Measurements from ENCODE around the gene LLGL1.

Gene LLGL1

DNA sequence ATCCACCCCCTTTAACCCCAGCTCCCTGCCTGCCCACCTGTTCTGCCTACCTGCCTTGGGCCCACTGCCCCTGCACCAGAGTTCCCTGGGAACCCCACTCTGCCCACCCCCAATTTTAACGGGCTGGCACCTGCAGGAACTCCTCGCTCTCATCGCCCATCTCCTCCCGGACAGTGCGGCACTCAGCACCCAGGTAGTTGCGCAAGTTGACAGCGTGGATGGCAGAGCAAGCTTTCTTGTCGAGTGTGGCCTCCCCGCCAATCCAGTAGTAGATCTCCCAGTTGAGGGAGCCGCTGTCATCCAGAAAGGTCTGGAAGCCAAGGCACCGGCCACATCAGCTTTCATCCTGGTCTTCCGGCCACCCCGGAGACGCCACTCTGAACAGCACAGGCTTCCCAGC lies 25.3 kb downstream of the LLGL1 start:
- Histone ChIP-seq H3K79me2 (ENCODE audit: insufficient read depth, low read length) (no peaks in the 10 kb centered on the region), H3K27ac (ENCODE audit: low read depth, low read length, poor library complexity, severe bottlenecking) (no peak overlapping the region), H3K9me3 (ENCODE audit: low read length) (no peaks in the 10 kb centered on the region), H3K27me3 (ENCODE audit: insufficient read depth, low read length) (no peaks in the 10 kb centered on the region), H4K20me1 (ENCODE audit: insufficient read depth, low read length) (no peaks in the 10 kb centered on the region), H3K36me3 (ENCODE audit: insufficient read depth, low read length) (peaks cover 79% of the 10 kb centered on the region), H3K4me2 (ENCODE audit: low read length) (no peak overlapping the region), H3K4me3 (ENCODE audit: low read depth, low read length, poor library complexity, severe bottlenecking) (no peak overlapping the region), H3K9me2 (ENCODE audit: low read depth, low read length) (no peaks in the 10 kb centered on the region), H3F3A (ENCODE audit: insufficient read depth, low read length) (no peaks in the 10 kb centered on the region), H2AFZ (ENCODE audit: low read length) (no peak overlapping the region), H3K4me1 (ENCODE audit: insufficient read depth, low read length, severe bottlenecking) (no peaks in the 10 kb centered on the region), H3K9ac (ENCODE audit: low read length) (no peak overlapping the region)
- TF ChIP-seq, protein P1, sequence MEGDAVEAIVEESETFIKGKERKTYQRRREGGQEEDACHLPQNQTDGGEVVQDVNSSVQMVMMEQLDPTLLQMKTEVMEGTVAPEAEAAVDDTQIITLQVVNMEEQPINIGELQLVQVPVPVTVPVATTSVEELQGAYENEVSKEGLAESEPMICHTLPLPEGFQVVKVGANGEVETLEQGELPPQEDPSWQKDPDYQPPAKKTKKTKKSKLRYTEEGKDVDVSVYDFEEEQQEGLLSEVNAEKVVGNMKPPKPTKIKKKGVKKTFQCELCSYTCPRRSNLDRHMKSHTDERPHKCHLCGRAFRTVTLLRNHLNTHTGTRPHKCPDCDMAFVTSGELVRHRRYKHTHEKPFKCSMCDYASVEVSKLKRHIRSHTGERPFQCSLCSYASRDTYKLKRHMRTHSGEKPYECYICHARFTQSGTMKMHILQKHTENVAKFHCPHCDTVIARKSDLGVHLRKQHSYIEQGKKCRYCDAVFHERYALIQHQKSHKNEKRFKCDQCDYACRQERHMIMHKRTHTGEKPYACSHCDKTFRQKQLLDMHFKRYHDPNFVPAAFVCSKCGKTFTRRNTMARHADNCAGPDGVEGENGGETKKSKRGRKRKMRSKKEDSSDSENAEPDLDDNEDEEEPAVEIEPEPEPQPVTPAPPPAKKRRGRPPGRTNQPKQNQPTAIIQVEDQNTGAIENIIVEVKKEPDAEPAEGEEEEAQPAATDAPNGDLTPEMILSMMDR (IDR thresholded peaks at IDR 0.05; ENCODE audit: low read length): no peak
- no peak for TF ChIP-seq EZH2 (IDR thresholded peaks at IDR 0.05; ENCODE audit: borderline replicate concordance, low read length)

DNA sequence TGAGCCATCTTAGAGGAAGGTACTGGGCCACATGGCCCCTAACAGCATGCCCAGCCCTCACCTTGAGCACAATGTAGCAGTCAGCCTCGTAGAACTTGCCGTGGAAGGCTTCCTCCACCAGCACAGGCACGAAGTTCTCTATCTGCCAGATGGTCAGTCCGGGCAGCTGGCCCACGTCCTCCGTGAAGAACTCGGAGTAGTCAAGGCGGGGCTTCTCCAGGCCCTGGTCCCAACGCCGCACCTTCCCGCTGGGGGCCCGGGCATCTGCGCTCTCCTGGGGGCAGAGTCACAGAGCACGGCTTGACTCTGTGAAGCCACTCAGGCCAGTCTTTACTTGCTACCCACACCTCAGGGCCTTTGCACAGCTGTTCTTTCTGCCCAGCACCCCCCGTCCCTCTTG lies 25.8 kb downstream of the LLGL1 start:
- H3K4me1 ChIP-seq (ENCODE audit: insufficient read depth, low read length, severe bottlenecking): no peaks in the 10 kb centered on the region
- H3K36me3 ChIP-seq (ENCODE audit: insufficient read depth, low read length): peaks cover 74% of the 10 kb centered on the region

DNA sequence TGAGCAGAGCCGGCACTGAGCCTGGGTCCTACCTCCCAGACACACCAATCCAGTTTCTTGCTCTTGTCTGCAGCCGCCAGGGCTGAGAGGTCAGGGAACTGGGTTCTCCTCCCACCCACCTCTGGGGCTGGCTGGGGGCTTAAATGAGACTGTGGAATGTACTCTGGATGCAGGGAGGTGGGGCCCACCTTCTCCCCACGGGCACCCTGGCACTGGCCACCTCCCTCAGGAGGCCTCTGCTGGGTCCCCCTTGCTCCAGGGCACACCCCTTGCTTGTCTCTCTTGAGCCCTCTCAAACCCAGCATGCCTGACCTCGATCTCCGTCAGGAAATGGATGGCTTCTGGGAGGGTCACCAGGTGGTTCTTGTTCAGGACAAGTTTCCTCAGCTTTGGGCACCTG lies 26.7 kb downstream of the LLGL1 start:
- H3K9me2 ChIP-seq (ENCODE audit: low read depth, low read length): no peaks in the 10 kb centered on the region
- H3K4me2 ChIP-seq (ENCODE audit: low read length): no peak overlapping the region
- peaks cover 67% of the 10 kb centered on the region; the same call in 1 of the 2 replicates for H3K36me3 ChIP-seq (ENCODE audit: insufficient read depth, low read length)
- TF ChIP-seq, protein P1 (IDR thresholded peaks at IDR 0.05; ENCODE audit: low read length): no peak
- TF ChIP-seq EZH2 (IDR thresholded peaks at IDR 0.05; ENCODE audit: borderline replicate concordance, low read length): no peak
- H3K27ac ChIP-seq (ENCODE audit: low read depth, low read length, poor library complexity, severe bottlenecking): no peak overlapping the region
- H3K4me3 ChIP-seq (ENCODE audit: low read depth, low read length, poor library complexity, severe bottlenecking): no peak overlapping the region
- H3F3A ChIP-seq (ENCODE audit: insufficient read depth, low read length): no peaks in the 10 kb centered on the region
- no peaks in the 10 kb centered on the region for H4K20me1 ChIP-seq (ENCODE audit: insufficient read depth, low read length)
- peaks cover 4% of the 10 kb centered on the region for H3K4me1 ChIP-seq (ENCODE audit: insufficient read depth, low read length, severe bottlenecking)
- no peak overlapping the region for H2AFZ ChIP-seq (ENCODE audit: low read length)
- no peaks in the 10 kb centered on the region for H3K9me3 ChIP-seq (ENCODE audit: low read length)
- no peaks in the 10 kb centered on the region for H3K27me3 ChIP-seq (ENCODE audit: insufficient read depth, low read length)
- no peaks in the 10 kb centered on the region for H3K79me2 ChIP-seq (ENCODE audit: insufficient read depth, low read length)
- no peak overlapping the region for H3K9ac ChIP-seq (ENCODE audit: low read length)

More for the DNA sequence above, 25.8 kb downstream of the LLGL1 start:
- Histone ChIP-seq H4K20me1 (ENCODE audit: insufficient read depth, low read length) (no peaks in the 10 kb centered on the region), H3K4me3 (ENCODE audit: low read depth, low read length, poor library complexity, severe bottlenecking) (no peak overlapping the region), H3K79me2 (ENCODE audit: insufficient read depth, low read length) (no peaks in the 10 kb centered on the region), H3K9me3 (ENCODE audit: low read length) (no peaks in the 10 kb centered on the region), H2AFZ (ENCODE audit: low read length) (no peak overlapping the region), H3K4me2 (ENCODE audit: low read length) (no peak overlapping the region), H3K9me2 (ENCODE audit: low read depth, low read length) (no peaks in the 10 kb centered on the region), H3K27me3 (ENCODE audit: insufficient read depth, low read length) (no peaks in the 10 kb centered on the region), H3F3A (ENCODE audit: insufficient read depth, low read length) (no peaks in the 10 kb centered on the region), H3K9ac (ENCODE audit: low read length) (no peak overlapping the region), H3K27ac (ENCODE audit: low read depth, low read length, poor library complexity, severe bottlenecking) (no peak overlapping the region)
- no peak for TF ChIP-seq EZH2 (IDR thresholded peaks at IDR 0.05; ENCODE audit: borderline replicate concordance, low read length)
- TF ChIP-seq, protein P1 (IDR thresholded peaks at IDR 0.05; ENCODE audit: low read length): no peak
